Heart left ventricle (tissue), 13 donors: ENCODE measurements around the gene RNF187.

Source experiments
- POLR2A ChIP-seq, 2 donors: fragments of 450-650 bp; IDR thresholded peaks; one replicate each; pipeline ENCODE4 v1.6.1; 2017; ENCODE audit warnings: antibody characterized with exemption in 2 of 2, mild to moderate bottlenecking in 2 of 2, moderate library complexity in 2 of 2
- TF ChIP-seq, protein P1 (sequence below), 12 donors: fragments of 200-600 bp; sonication (generic) in 4 of 12; IDR thresholded peaks; one replicate each; pipeline versions ENCODE4 v1.5.0 to v1.8.0; 2018 to 2022; ENCODE audit warnings: antibody characterized with exemption in 12 of 12, mild to moderate bottlenecking in 5 of 12
- donor health status: ischemic (EF 13 %, LVEDD 7.1; RV severe dilation, severe dysfunction).
- donor health status: DM: no; HTN: yes; CAD: no.
- donor health status: DM: no; HTN: no; CAD: no.
- donor health status: ischemic (EF 25% LVEDD 6.9; RV normal size, moderate dysfunction).
- donor health status: ischemic (EF 25% LVEDD 5.7; RV mildly dilated, moderate dysfunction).
- donor health status: ischemic (EF 35%, LVEDD 5.7; RV mildly dilated, moderate dysfunction).
- donor health status: nonischemic (EF 11% LVEDD 7.7; RV severe dilation, severe dysfunction).
- donor health status: DM: yes; HTN: yes; CAD: no.
- donor health status: PGD.
- donor health status: ischemic (EF 29% LVEDD 5.4; RV normal size, mild dysfunction).
- donor health status: nonischemic (EF 23%, LVEDD 6.1; RV moderate dilation, normal function).

DNA sequence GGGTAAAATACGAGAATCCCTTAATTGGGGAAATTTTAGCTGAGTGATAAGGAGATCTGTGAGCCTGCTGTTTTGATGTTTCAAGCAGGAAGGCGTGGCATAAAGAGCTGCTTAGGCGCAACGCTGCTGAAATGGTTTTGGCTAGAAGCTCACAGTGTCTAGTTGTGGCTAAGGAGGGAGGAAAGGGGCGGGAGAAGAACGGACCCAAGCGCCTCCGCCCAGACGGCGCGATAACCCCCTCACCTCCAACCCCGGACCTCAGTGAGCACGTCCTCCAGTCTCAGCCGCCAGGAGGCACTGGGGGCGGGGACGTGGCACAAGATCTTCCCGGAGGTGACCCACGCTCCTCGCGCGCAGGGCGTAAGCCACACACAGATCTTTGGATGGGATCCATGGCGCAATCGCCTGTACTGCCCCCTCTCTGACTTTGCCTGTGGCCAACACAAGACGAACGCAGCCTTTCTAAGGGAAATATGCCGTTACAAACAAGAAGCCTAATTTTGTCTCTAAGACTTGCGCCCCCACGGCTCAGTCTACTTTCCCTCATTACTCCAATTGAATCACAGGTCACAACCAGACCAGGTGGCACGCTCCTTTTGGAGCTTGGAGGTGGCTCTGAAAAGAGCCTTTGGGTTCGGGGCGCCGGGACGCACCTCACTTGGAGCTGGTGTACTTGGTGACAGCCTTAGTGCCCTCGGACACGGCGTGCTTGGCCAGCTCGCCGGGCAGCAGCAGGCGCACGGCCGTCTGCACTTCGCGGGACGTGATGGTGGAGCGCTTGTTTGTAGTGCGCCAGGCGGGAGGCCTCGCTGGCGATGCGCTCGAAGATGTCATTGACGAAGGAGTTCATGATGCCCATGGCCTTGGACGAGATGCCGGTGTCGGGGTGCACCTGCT, 23.4 kb upstream of the RNF187 start:
- TF ChIP-seq, protein P1, sequence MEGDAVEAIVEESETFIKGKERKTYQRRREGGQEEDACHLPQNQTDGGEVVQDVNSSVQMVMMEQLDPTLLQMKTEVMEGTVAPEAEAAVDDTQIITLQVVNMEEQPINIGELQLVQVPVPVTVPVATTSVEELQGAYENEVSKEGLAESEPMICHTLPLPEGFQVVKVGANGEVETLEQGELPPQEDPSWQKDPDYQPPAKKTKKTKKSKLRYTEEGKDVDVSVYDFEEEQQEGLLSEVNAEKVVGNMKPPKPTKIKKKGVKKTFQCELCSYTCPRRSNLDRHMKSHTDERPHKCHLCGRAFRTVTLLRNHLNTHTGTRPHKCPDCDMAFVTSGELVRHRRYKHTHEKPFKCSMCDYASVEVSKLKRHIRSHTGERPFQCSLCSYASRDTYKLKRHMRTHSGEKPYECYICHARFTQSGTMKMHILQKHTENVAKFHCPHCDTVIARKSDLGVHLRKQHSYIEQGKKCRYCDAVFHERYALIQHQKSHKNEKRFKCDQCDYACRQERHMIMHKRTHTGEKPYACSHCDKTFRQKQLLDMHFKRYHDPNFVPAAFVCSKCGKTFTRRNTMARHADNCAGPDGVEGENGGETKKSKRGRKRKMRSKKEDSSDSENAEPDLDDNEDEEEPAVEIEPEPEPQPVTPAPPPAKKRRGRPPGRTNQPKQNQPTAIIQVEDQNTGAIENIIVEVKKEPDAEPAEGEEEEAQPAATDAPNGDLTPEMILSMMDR (IDR thresholded peaks at IDR 0.05), result no peak
- no peak for TF ChIP-seq POLR2A (IDR thresholded peaks at IDR 0.05)
